ENCODE measurements around the gene DOCK9. TPM values are rescaled to one million over a fixed set of nuclear protein-coding genes. Genes with fewer than 3 reads are reported as not detected.

The DOCK9 gene
- total RNA-seq, 2 donors from 2014 or later: 58.6 to 102 TPM

- ATAC-seq (ENCODE audit: insufficient number of reproducible peaks, low FRiP score, low read depth) (no peak), DNase-seq (ENCODE audit: low spot score) (no peak)
- no peak for TF ChIP-seq CTCF (IDR thresholded peaks at IDR 0.05)
- H3K9me3 ChIP-seq: no peaks in the 10 kb centered on the region
- H3K4me1 ChIP-seq (ENCODE audit: control insufficient read depth in 1 of 2, low read depth in 2 of 2): no peaks in the 10 kb centered on the region
- no peak overlapping the region for H3K27ac ChIP-seq
- H3K27me3 ChIP-seq (replicated peaks; ENCODE audit: insufficient read depth): no peaks in the 10 kb centered on the region
- no peak overlapping the region for H3K4me3 ChIP-seq
- peaks cover 7% of the 10 kb centered on the region for H3K36me3 ChIP-seq
These were observed 177.8 kb downstream of the DOCK9 start for GRCh38 chr13:98800078-98800477.

GRCh38 chr13:98798849-98799645 is 178.8 kb downstream of the DOCK9 start:
- Histone ChIP-seq H3K36me3 (peaks cover 13% of the 10 kb centered on the region), H3K27ac (no peak overlapping the region), H3K27me3 (replicated peaks; ENCODE audit: insufficient read depth) (no peaks in the 10 kb centered on the region), H3K9me3 (no peaks in the 10 kb centered on the region), H3K4me1 (ENCODE audit: control insufficient read depth in 1 of 2, low read depth in 2 of 2) (no peaks in the 10 kb centered on the region), H3K4me3 (no peak overlapping the region)
- no peak for TF ChIP-seq CTCF (IDR thresholded peaks at IDR 0.05)
- DNase-seq (ENCODE audit: low spot score) (no peak), ATAC-seq (ENCODE audit: insufficient number of reproducible peaks, low FRiP score, low read depth) (no peak)

GRCh38 chr13:98797456-98797855 is 180.4 kb downstream of the DOCK9 start:
- DNase-seq (ENCODE audit: low spot score) (no peak), ATAC-seq (ENCODE audit: insufficient number of reproducible peaks, low FRiP score, low read depth) (no peak)
- Histone ChIP-seq H3K4me1 (ENCODE audit: control insufficient read depth in 1 of 2, low read depth in 2 of 2) (no peaks in the 10 kb centered on the region), H3K36me3 (peaks cover 16% of the 10 kb centered on the region), H3K9me3 (no peaks in the 10 kb centered on the region), H3K27me3 (replicated peaks; ENCODE audit: insufficient read depth) (no peaks in the 10 kb centered on the region), H3K27ac (no peak overlapping the region), H3K4me3 (no peak overlapping the region)
- TF ChIP-seq CTCF (IDR thresholded peaks at IDR 0.05): no peak

DNA sequence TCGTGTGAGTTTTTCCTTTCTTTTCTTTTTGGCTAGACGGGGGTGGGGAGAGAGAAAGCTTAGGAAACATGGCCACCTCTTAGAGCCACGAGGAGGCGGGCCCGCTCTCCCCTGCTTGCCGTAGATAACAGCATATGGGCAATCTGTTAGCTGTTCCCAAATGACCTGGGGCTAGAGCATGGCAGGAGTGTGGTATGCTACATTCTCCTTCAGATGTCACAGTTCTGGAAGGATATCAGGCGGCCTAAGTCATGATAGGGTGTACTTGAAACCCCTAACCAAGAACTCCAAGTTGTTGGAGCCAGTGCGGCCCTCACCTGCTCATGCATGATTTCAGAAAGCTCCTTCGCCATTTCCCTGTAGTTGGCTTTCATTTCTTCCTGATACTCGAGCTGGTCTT is 181.1 kb downstream of the DOCK9 start:
- peaks cover 16% of the 10 kb centered on the region for H3K36me3 ChIP-seq

GRCh38 chr13:98796191-98796590 is 181.7 kb downstream of the DOCK9 start:
- Histone ChIP-seq H3K9me3 (no peaks in the 10 kb centered on the region), H3K4me3 (no peak overlapping the region), H3K4me1 (ENCODE audit: control insufficient read depth in 1 of 2, low read depth in 2 of 2) (no peaks in the 10 kb centered on the region), H3K27ac (no peak overlapping the region), H3K36me3 (peaks cover 16% of the 10 kb centered on the region), H3K27me3 (replicated peaks; ENCODE audit: insufficient read depth) (no peaks in the 10 kb centered on the region)
- no peak for DNase-seq (ENCODE audit: low spot score)
- no peak for ATAC-seq (ENCODE audit: insufficient number of reproducible peaks, low FRiP score, low read depth)
- TF ChIP-seq CTCF (IDR thresholded peaks at IDR 0.05): no peak

More for the DNA sequence above, 181.1 kb downstream of the DOCK9 start:
- Histone ChIP-seq H3K9me3 (no peaks in the 10 kb centered on the region), H3K27ac (no peak overlapping the region), H3K4me1 (ENCODE audit: control insufficient read depth in 1 of 2, low read depth in 2 of 2) (no peaks in the 10 kb centered on the region), H3K4me3 (no peak overlapping the region), H3K27me3 (replicated peaks; ENCODE audit: insufficient read depth) (no peaks in the 10 kb centered on the region)
- ATAC-seq (ENCODE audit: insufficient number of reproducible peaks, low FRiP score, low read depth) (no peak), DNase-seq (ENCODE audit: low spot score) (no peak)
- no peak for TF ChIP-seq CTCF (IDR thresholded peaks at IDR 0.05)
